Glutamatergic neuron (in vitro differentiated cells): ENCODE data around the gene CTDNEP1. TPM values are rescaled to one million over a fixed set of nuclear protein-coding genes. Genes with fewer than 3 reads are reported as not detected.
A peak's percentile ranks its signal among the peaks of the same experiment; 100 is the strongest.
"Not testable (repeated sequence)": the region's sequence is repeated elsewhere in the genome, so short reads cannot be mapped to it uniquely, and the experiment has no call there.

Experiments used
- DNase-seq: peaks from one replicate; pipeline ENCODE4 v3.0.0; 2022
- H3K27ac Mint-ChIP-seq: one replicate; pipeline ENCODE4 v1.8.0; 2020; ENCODE audit warnings: mild to moderate bottlenecking, mixed read lengths, inconsistent platforms; ENCODE audit not compliant: unreplicated experiment
- H3K27me3 Mint-ChIP-seq: one replicate; pipeline ENCODE4 v1.8.0; 2020; ENCODE audit warnings: mild to moderate bottlenecking, moderate library complexity, mixed read lengths, inconsistent platforms; ENCODE audit not compliant: unreplicated experiment
- H3K36me3 Mint-ChIP-seq: one replicate; pipeline ENCODE4 v1.8.0; 2020; ENCODE audit warnings: mild to moderate bottlenecking, mixed read lengths, inconsistent platforms; ENCODE audit not compliant: unreplicated experiment
- H3K4me1 Mint-ChIP-seq: one replicate; pipeline ENCODE4 v1.8.0; 2020; ENCODE audit warnings: mild to moderate bottlenecking, low read depth, mixed read lengths, inconsistent platforms; ENCODE audit not compliant: unreplicated experiment
- H3K4me3 Mint-ChIP-seq: one replicate; pipeline ENCODE4 v1.8.0; 2020; ENCODE audit warnings: mild to moderate bottlenecking, mixed read lengths, inconsistent platforms; ENCODE audit not compliant: unreplicated experiment
- H3K9me3 Mint-ChIP-seq: one replicate; pipeline ENCODE4 v1.8.0; 2020; ENCODE audit warnings: mild to moderate bottlenecking, moderate library complexity, mixed read lengths, inconsistent platforms; ENCODE audit not compliant: unreplicated experiment
- total RNA-seq: library from RNA; stranded (reverse); fragmentation: NEBNext Ultra II Directional; extraction: Animal tissue kit (Norgen Biotek cat#: 25700); gene quantifications from one replicate; pipeline ENCODE4 v1.2.1, GENCODE V29; 2021; ENCODE audit not compliant: unreplicated experiment
- TF ChIP-seq, protein P1 (sequence below): fragments of 200-600 bp; sonication (generic); IDR thresholded peaks from one replicate; pipeline ENCODE4 v1.5.0; 2021; ENCODE audit not compliant: partially characterized antibody, unreplicated experiment

CTDNEP1 gene
- total RNA-seq, 1 donor from 2014 or later, result 185 TPM

DNA sequence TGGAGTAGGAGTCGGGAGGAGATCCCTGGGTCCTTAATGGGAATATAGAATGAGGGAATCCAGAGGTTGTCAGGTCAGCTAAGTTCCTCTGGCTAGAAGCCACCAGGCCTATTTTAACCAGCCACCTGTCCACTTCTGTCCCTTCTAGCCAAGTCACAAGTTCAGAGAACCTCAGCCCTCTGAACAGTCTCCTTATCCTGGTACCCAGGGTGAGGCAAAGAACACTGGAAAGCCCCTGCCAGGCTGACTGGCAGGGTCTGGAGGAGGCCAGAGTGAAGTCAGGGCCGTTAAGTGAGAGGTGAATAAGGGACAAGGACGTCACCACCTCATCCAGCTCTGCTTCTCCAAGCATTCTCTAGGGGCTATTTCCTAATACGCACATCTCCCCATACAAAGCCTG is 2.7 kb downstream of the CTDNEP1 start:
- Mint-ChIP-seq H3K9me3 (peaks cover 23% of the 10 kb centered on the region), H3K27me3 (peaks cover 20% of the 10 kb centered on the region), H3K4me3 (peak overlapping the region; percentile 97), H3K27ac (peak overlapping the region; percentile 99), H3K36me3 (peaks cover 4% of the 10 kb centered on the region), H3K4me1 (peaks cover 44% of the 10 kb centered on the region)
- no peak for DNase-seq
- TF ChIP-seq, protein P1, sequence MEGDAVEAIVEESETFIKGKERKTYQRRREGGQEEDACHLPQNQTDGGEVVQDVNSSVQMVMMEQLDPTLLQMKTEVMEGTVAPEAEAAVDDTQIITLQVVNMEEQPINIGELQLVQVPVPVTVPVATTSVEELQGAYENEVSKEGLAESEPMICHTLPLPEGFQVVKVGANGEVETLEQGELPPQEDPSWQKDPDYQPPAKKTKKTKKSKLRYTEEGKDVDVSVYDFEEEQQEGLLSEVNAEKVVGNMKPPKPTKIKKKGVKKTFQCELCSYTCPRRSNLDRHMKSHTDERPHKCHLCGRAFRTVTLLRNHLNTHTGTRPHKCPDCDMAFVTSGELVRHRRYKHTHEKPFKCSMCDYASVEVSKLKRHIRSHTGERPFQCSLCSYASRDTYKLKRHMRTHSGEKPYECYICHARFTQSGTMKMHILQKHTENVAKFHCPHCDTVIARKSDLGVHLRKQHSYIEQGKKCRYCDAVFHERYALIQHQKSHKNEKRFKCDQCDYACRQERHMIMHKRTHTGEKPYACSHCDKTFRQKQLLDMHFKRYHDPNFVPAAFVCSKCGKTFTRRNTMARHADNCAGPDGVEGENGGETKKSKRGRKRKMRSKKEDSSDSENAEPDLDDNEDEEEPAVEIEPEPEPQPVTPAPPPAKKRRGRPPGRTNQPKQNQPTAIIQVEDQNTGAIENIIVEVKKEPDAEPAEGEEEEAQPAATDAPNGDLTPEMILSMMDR, result no peak

DNA sequence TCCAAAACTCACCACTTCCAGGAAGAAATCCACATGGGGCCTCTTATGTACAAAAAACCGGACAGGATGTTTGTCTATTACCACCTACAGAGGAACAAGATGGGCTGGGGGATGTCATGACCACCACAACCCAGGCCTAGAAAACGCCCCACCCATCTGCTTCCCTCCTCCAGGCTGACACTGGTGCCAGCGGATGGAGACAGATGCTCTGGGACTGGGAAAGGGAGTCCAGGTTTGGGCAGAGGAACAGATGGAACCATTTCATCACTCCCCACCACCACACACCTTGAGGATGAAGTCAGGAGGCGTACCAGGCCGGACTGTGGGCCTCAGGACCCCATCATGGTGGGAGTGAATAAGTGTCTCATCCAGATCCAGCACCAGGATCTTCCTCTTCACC is 4.8 kb downstream of the CTDNEP1 start:
- TF ChIP-seq, protein P1, result no peak
- peaks cover 29% of the 10 kb centered on the region for H3K27me3 Mint-ChIP-seq
- peaks cover 40% of the 10 kb centered on the region for H3K4me1 Mint-ChIP-seq
- DNase-seq, result peak; percentile 54
- peaks cover 31% of the 10 kb centered on the region for H3K9me3 Mint-ChIP-seq
- H3K4me3 Mint-ChIP-seq, result peak overlapping the region; percentile 75
- H3K27ac Mint-ChIP-seq, result peak overlapping the region; percentile 94
- H3K36me3 Mint-ChIP-seq, result peaks cover 4% of the 10 kb centered on the region

DNA sequence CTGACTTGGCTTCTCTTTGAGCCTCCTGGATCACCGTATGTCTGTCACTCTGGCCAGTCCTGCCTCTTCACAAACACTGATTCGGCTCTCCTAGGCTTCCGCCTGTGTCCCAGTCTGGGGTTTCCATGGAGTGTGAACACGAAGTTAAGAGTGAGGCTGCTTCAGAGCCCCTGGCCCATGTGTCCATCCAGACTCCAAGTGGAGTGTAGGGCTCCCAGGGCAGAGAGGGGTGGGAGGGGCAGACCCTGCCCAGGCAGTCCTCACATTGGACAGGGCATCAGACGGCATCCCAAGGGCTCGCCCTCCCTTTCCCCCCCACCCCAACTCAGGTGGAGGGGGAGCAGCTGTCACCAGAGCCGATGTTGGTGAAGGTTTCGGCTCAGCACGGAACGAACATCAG is 7.7 kb downstream of the CTDNEP1 start:
- DNase-seq, result not testable (repeated sequence)
- peaks cover 33% of the 10 kb centered on the region for H3K27me3 Mint-ChIP-seq
- H3K4me3 Mint-ChIP-seq, result peak overlapping the region; percentile 99
- H3K27ac Mint-ChIP-seq, result peak overlapping the region; percentile 86
- peaks cover 35% of the 10 kb centered on the region for H3K4me1 Mint-ChIP-seq
- peaks cover 36% of the 10 kb centered on the region for H3K9me3 Mint-ChIP-seq
- H3K36me3 Mint-ChIP-seq, result peaks cover 13% of the 10 kb centered on the region

DNA sequence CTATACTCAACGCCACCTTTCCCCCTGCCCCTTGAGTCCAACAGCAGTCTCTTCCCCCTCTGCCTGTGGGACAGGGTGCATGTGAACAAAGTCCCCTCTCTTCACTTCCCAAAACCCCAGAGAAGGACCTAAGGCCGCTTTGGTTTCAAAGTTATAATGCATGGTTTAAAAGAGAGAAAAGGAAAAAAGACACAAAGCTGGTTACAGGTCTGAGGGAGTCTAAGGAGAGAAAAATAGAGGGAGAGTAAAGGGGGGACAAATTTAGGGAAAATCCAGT is 8.1 kb downstream of the CTDNEP1 start:
- Mint-ChIP-seq H3K4me3 (peak overlapping the region; percentile 99), H3K4me1 (peaks cover 31% of the 10 kb centered on the region), H3K27me3 (peaks cover 36% of the 10 kb centered on the region), H3K9me3 (peaks cover 37% of the 10 kb centered on the region), H3K36me3 (peaks cover 13% of the 10 kb centered on the region), H3K27ac (peak overlapping the region; percentile 99)
- TF ChIP-seq, protein P1, result no peak
- DNase-seq, result no peak

DNA sequence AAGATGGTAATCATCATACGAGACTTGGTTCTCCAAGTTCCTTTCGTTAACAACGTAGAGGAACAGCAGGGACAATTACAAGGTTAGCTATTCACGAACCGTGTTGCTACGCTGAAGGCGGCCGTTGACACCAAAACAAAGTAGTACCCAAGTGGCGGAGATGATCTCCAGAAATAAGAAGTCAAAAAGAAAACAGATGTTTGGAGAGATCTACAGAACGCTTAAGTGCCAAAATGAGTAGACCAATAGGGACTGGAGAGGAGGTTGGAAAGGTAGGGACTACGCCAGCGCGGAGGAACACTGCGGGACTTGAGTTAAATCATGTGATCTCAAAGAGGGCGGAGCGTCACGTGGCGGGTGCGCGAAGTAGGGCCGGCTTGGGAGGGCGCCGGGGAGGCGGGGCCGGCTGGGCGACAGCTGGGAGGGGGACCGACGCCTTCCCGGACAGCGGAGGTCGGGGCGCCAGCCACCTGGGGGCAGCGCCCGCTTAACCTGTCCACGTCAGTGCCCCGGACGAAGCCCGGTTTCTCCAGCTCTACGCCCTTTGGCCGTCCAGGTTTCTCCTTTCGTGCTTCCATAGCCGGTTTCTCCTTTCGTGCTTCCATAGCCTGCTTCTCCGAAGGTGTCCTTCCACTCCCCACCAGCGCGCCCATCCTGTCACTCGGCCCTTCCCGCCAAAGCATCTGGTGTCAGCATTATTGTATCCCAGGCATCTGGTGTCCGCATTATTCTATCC is 8.6 kb downstream of the CTDNEP1 start:
- H3K36me3 Mint-ChIP-seq, result peaks cover 13% of the 10 kb centered on the region
- peaks cover 31% of the 10 kb centered on the region for H3K4me1 Mint-ChIP-seq
- TF ChIP-seq, protein P1, result peak; percentile 11
- H3K27ac Mint-ChIP-seq, result peak overlapping the region; percentile 100
- peak; percentile 95 for DNase-seq
- H3K27me3 Mint-ChIP-seq, result peaks cover 36% of the 10 kb centered on the region
- H3K4me3 Mint-ChIP-seq, result peak overlapping the region; percentile 99
- peaks cover 37% of the 10 kb centered on the region for H3K9me3 Mint-ChIP-seq
